Chondrocyte (in vitro differentiated cells): ENCODE measurements around the gene PHLDB2. TPM values are rescaled to one million over a fixed set of nuclear protein-coding genes. Genes with fewer than 3 reads are reported as not detected.

Experiments used
- DNase-seq: peaks from one replicate; pipeline ENCODE4 v3.0.0; 2021; ENCODE audit warnings: mixed read lengths, low spot score
- H3K27ac Mint-ChIP-seq: one replicate; pipeline ENCODE4 v1.8.0; 2021; ENCODE audit warnings: mild to moderate bottlenecking, moderate library complexity, mixed read lengths; ENCODE audit not compliant: unreplicated experiment
- H3K27me3 Mint-ChIP-seq: 2 replicates; pipeline ENCODE4 v1.8.0; 2021; ENCODE audit warnings: low read depth, mixed read lengths
- H3K36me3 Mint-ChIP-seq: 2 replicates; pipeline ENCODE4 v1.8.0; 2021; ENCODE audit warnings: low read depth, mixed read lengths
- H3K4me1 Mint-ChIP-seq: 2 replicates; pipeline ENCODE4 v1.8.0; 2021; ENCODE audit warnings: low read depth, mild to moderate bottlenecking, mixed read lengths
- H3K4me3 Mint-ChIP-seq: one replicate; pipeline ENCODE4 v1.8.0; 2021; ENCODE audit warnings: mild to moderate bottlenecking, moderate library complexity, mixed read lengths; ENCODE audit not compliant: unreplicated experiment
- H3K9me3 Mint-ChIP-seq: 2 replicates; pipeline ENCODE4 v1.8.0; 2021; ENCODE audit warnings: low read depth, mixed read lengths
- CTCF ChIP-seq: fragments of 200-600 bp; sonication (generic); IDR thresholded peaks from 2 replicates; pipeline ENCODE4 v1.5.0; 2021; ENCODE audit warnings: antibody characterized with exemption, mild to moderate bottlenecking, moderate library complexity
- total RNA-seq: library from RNA; stranded (reverse); gene quantifications from 3 replicates; pipeline ENCODE4 v1.2.1, GENCODE V29; 2021

Gene PHLDB2
- total RNA-seq, 1 donor from 2014 or later: 138 TPM

- H3K9me3 Mint-ChIP-seq: peaks cover 3% of the 10 kb centered on the region
- H3K4me3 Mint-ChIP-seq: no peak overlapping the region
- TF ChIP-seq CTCF: no peak
- H3K27ac Mint-ChIP-seq: peak overlapping the region; percentile 63
- H3K27me3 Mint-ChIP-seq: no peaks in the 10 kb centered on the region
- DNase-seq: no peak
- peaks cover 42% of the 10 kb centered on the region for H3K36me3 Mint-ChIP-seq
- peaks cover 40% of the 10 kb centered on the region for H3K4me1 Mint-ChIP-seq
Observed at GRCh38 chr3:111924283-111924682, 65.2 kb downstream of the PHLDB2 start.

- H3K27me3 Mint-ChIP-seq: no peaks in the 10 kb centered on the region
- peaks cover 28% of the 10 kb centered on the region for H3K36me3 Mint-ChIP-seq
Observed at GRCh38 chr3:111926266-111926676, 67.2 kb downstream of the PHLDB2 start.

GRCh38 chr3:111928613-111929012 lies 69.5 kb downstream of the PHLDB2 start:
- Mint-ChIP-seq H3K27me3 (no peaks in the 10 kb centered on the region), H3K27ac (no peak overlapping the region), H3K4me1 (peaks cover 9% of the 10 kb centered on the region), H3K9me3 (no peaks in the 10 kb centered on the region), H3K36me3 (peaks cover 26% of the 10 kb centered on the region), H3K4me3 (no peak overlapping the region)
- no peak for TF ChIP-seq CTCF
- DNase-seq: no peak

More at GRCh38 chr3:111926266-111926676, 67.2 kb downstream of the PHLDB2 start:
- no peak for DNase-seq
- H3K9me3 Mint-ChIP-seq: peaks cover 3% of the 10 kb centered on the region
- TF ChIP-seq CTCF: no peak
- peaks cover 25% of the 10 kb centered on the region for H3K4me1 Mint-ChIP-seq
- no peak overlapping the region for H3K4me3 Mint-ChIP-seq
- H3K27ac Mint-ChIP-seq: no peak overlapping the region

GRCh38 chr3:111929484-111929883 lies 70.4 kb downstream of the PHLDB2 start:
- Mint-ChIP-seq H3K4me1 (peaks cover 10% of the 10 kb centered on the region), H3K36me3 (peaks cover 24% of the 10 kb centered on the region), H3K4me3 (no peak overlapping the region), H3K27me3 (no peaks in the 10 kb centered on the region), H3K27ac (no peak overlapping the region), H3K9me3 (no peaks in the 10 kb centered on the region)
- DNase-seq: no peak
- no peak for TF ChIP-seq CTCF

- no peaks in the 10 kb centered on the region for H3K9me3 Mint-ChIP-seq
- peaks cover 39% of the 10 kb centered on the region for H3K4me1 Mint-ChIP-seq
- H3K36me3 Mint-ChIP-seq: peaks cover 26% of the 10 kb centered on the region
- no peak for TF ChIP-seq CTCF
- H3K27ac Mint-ChIP-seq: no peak overlapping the region
- no peak overlapping the region for H3K4me3 Mint-ChIP-seq
- H3K27me3 Mint-ChIP-seq: no peaks in the 10 kb centered on the region
- no peak for DNase-seq
Observed at GRCh38 chr3:111932946-111933345, 73.9 kb downstream of the PHLDB2 start.
